NCI-H510A (cell line): ENCODE measurements around the gene BOLA2B.
"Not testable (repeated sequence)": the region's sequence is repeated elsewhere in the genome, so short reads cannot be mapped to it uniquely, and the experiment has no call there.

Experiments
- DNase-seq: peaks from one replicate; lab custom pipeline; 2025; lab: John Stamatoyannopoulos, UW

BOLA2B gene

DNA sequence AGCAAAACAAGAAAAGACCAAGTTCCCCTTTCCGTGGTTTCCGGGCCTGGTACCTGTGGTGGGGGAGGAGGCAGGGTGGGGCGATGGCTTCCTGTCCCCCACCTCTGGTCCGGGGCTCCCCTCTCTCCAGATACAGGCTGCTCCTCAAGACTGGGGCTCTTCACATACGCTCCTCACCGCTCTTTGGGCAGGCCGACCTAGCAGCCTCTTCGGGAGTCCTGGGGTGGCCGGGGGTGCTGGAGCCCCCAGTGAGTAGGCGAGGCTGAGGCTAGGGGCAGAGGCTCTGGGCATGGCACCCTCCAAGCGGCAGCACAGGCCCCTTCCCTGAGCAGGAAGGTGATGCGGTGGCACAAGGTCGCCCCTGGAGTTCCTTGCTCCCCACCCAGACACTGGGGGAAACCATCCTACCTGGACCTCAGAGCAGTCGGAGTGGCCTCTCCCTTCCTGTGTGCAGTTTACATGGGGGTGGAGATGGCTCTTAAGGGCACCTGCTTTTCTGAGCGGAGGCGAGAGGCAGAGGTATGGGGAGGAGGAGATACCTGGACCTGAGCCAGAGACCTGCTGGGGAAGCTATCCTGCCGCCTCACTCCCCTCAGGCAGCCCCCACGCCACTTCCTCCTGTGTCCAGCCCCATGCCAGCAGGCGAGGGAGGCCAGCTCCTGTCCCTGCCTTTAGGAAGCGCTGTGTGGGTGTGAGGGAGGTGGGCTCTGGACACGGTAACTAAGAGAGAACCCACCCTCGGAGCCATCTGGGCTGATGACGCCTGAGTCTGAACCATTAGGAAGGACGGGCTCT is 9.2 kb downstream of the BOLA2B start:
- DNase-seq, result peak; percentile 93

GRCh38 chr16:30183233-30184095 is 10.0 kb downstream of the BOLA2B start, which contains the start of gene CORO1A:
Gene CORO1A (plus strand): TSS chr16:30183602. CDS start chr16:30185210, 1,608 bp downstream.
- DNase-seq, result peak; percentile 68

GRCh38 chr16:30180741-30181140 is 12.7 kb downstream of the BOLA2B start:
- no peak for DNase-seq

DNA sequence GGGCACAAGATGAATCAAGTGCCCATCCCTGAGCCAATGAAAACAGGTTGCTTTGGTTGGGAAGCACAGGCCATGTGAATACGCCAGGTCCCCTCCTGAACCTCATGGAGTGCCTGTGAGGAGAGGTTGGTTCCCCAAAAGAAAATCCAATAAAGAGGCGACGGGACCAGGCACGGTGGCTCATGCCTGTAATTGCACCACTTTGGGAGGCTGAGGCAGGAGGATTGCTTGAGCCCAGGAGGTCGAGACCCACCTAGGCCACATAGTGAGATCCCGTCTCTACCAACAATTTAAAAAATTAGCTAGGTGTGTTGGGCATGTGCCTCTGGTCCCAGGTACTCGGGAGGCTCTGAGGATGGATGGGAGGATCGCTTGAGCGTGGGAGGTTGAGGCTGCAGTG is 13.5 kb downstream of the BOLA2B start:
- no peak for DNase-seq

DNA sequence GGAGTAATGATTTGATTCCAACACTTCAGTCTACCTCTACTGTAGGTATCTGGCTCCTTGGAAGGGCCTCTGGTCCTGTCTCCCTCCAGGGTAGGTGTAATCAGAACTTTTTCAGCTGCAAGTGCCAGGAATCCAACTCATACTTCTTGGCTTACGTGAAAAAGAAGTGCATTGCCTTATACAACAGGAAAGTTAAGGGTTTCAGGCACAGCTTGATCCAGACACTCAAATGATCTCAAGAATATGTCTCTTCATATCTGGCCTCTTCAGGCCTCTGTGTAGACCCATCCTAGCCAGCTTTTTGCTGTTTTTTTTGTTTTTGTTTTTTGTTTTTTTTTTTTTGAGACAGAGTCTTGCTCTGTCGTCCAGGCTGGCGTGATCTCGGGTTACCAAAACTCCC is 14.3 kb downstream of the BOLA2B start:
- no peak for DNase-seq

DNA sequence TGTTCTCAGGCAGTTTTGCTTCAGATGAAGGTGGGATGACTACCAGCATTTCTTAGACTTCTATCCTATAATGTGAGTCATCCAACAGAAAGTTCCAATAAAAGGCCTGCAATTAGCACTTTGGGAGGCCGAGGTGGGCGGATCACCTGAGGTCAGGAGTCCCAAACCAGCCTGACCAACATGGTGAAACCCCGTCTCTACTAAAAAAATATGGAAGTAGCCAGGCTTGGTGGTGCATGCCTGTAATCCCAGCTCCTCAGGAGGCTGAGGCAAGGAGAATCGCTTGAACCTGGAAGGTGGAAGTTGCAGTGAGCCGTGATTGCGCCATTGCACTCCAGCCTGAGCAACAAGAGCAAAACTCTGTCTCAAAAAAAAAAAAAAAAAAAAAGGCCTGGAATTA is 16.6 kb downstream of the BOLA2B start:
- DNase-seq, result not testable (repeated sequence)

- DNase-seq, result no peak
These were observed 20.4 kb downstream of the BOLA2B start for GRCh38 chr16:30173054-30173453.

- DNase-seq, result not testable (repeated sequence)
These were observed 23.3 kb downstream of the BOLA2B start for GRCh38 chr16:30170145-30170544.

DNA sequence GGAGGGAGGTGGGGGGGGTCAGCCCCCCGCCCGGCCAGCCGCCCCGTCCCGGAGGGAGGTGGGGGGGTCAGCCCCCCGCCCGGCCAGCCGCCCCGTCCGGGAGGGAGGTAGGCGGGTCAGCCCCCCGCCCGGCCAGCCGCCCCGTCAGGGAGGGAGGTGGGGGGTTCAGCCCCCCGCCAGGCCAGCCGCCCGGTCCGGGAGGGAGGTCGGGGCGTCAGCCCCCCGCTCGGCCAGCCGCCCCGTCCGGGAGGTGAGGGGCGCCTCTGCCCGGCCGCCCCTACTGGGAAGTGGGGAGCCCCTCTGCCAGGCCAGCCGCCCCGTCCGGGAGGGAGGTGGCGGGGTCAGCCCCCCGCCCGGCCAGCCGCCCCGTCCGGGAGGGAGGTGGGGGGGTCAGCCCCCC is 24.1 kb downstream of the BOLA2B start:
- not testable (repeated sequence) for DNase-seq

GRCh38 chr16:30168746-30169145 is 24.7 kb downstream of the BOLA2B start:
- DNase-seq, result not testable (repeated sequence)

GRCh38 chr16:30166202-30166902 is 27.1 kb downstream of the BOLA2B start:
- no peak for DNase-seq

- DNase-seq, result no peak
These were observed 29.9 kb downstream of the BOLA2B start for GRCh38 chr16:30163538-30163937.

GRCh38 chr16:30157214-30157613 is 36.3 kb downstream of the BOLA2B start:
- DNase-seq, result no peak

GRCh38 chr16:30155188-30155587 is 38.3 kb downstream of the BOLA2B start:
- DNase-seq, result no peak

GRCh38 chr16:30152517-30152916 is 40.9 kb downstream of the BOLA2B start:
- no peak for DNase-seq

DNA sequence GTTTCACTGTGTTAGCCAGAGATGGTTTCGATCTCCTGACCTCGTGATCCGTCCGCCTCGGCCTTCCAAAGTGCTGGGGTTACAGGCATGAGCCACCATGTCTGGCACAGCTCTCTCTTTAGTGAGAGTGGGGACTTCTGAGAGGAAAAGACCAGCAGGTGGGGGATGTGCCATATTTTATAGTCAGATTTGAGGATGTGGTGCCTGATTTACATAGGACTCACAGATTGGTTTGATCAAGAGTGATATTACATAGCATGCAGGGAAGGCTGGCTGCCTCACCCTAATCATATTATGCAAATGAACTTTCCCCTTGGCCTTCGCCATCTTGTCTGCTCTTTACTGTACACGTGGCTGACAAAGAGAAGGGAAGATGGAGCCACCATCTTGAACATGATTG is 42.4 kb downstream of the BOLA2B start:
- no peak for DNase-seq

GRCh38 chr16:30149250-30149930 is 44.1 kb downstream of the BOLA2B start:
- no peak for DNase-seq

DNA sequence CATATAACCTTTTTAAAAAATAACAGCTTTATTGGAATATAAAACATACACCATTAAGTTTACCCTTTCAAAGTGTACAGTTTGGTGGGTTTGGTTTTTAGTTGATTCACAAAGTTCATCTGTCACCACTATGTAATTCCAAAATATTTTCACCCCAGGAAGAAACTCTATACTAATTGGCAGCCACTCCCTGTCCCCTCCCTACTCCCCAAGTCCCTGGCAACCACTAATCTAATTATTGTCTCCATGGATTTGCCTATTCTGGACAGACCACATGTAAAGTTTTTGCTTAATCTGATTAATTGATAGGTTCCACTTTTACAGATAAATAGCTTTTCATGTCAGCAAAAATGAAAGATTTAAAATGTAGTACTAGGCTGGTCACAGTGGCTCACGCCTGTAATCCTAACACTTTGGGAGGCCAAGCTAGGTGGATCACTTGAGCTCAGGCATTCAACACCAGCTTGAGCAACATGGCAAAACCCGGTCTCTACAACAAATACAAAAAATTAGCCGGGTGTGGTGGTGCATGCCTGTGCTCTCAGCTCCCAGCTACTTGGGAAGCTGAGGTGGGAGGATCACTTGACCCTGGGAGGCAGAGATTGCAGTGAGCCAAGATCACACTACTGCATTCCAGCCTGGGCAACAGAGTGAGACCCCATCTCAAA is 45.5 kb downstream of the BOLA2B start:
- no peak for DNase-seq

DNA sequence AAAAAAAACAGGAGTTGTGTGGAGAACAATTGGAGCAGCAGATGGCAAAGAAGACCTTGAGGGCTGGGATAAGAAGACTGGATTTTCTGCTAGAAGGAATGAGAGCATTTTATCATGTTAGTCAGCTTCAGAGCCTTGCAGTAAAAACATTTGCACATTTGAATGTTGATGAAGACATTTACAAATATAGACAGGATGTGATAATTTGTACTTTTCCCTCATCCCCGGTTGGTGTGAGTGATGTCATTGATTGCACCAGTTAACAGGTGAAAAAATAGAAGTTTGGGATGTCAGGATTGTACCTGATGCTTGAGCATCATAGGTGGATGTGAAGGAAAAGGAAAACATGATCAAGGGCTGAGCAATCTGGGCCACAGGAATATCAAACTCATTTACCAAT is 47.8 kb downstream of the BOLA2B start:
- DNase-seq, result no peak

DNA sequence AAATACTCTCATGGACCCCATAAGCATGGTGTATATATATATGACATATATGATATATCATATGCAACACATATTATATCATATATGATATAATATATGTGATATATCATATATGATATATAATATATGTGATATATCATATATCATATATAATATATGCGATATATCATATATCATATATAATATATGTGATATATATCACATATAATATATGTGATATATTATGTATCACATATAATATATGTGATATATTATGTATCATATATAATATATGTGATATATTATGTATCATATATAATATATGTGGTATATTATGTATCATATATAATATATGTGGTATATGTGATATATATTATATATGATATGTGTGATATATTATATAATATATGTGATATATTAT is 48.5 kb downstream of the BOLA2B start:
- no peak for DNase-seq

DNA sequence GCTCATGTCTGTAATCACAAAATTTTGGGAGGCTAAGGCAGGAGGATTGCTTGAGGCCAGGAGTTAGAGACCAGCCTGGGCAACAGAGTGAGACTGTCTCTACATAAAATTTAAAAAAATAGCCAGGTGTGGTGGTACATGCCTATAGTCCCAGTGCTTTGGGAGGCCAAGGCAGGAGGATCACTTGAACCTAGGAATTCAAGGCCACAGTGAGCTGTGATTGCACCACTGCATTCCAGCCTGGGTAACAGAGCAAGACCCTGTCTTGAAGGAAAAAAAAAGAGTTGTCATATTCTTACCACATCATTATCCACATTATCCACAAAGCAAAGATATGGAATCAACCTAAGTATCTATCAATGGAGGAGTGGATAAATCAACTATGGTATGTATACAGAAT is 49.4 kb downstream of the BOLA2B start:
- no peak for DNase-seq
